DND-41 (cell line): ENCODE data around the gene UGT2A3.

Source experiments
- EZH2 ChIP-seq: IDR thresholded peaks from 3 replicates; pipeline ENCODE4 v1.6.1; 2012; ENCODE audit warnings: borderline replicate concordance, low read depth, mild to moderate bottlenecking, moderate library complexity, low read length, inconsistent platforms; ENCODE audit not compliant: severe bottlenecking
- TF ChIP-seq, protein P1 (sequence below): IDR thresholded peaks from 2 replicates; pipeline ENCODE4 v1.5.1; 2012; ENCODE audit warnings: borderline replicate concordance, low read length, moderate library complexity, mild to moderate bottlenecking; ENCODE audit not compliant: poor library complexity, severe bottlenecking; ENCODE audit errors: extremely low read depth

DNA sequence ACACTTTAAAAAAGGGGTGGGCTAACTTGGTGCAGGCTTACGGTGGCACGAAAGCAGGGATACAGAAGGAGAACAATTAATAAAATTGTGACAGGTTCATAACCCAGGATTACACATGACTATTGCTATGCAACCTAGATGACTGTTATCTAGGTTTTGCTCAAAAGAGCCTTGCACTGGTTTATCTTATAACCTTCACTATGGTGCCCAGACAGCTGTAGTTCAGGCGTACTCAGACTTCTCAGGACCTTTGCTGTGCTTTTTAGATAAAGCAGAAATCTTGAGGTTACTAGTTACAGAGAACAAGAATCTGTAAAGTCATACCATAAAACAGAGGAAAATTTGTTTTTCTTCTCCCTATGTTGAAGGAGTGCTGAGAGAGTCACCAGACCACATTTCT is 44.4 kb downstream of the UGT2A3 start:
- TF ChIP-seq, protein P1, sequence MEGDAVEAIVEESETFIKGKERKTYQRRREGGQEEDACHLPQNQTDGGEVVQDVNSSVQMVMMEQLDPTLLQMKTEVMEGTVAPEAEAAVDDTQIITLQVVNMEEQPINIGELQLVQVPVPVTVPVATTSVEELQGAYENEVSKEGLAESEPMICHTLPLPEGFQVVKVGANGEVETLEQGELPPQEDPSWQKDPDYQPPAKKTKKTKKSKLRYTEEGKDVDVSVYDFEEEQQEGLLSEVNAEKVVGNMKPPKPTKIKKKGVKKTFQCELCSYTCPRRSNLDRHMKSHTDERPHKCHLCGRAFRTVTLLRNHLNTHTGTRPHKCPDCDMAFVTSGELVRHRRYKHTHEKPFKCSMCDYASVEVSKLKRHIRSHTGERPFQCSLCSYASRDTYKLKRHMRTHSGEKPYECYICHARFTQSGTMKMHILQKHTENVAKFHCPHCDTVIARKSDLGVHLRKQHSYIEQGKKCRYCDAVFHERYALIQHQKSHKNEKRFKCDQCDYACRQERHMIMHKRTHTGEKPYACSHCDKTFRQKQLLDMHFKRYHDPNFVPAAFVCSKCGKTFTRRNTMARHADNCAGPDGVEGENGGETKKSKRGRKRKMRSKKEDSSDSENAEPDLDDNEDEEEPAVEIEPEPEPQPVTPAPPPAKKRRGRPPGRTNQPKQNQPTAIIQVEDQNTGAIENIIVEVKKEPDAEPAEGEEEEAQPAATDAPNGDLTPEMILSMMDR, result no peak
- TF ChIP-seq EZH2, result no peak
